OCI-M2 (cell line): ENCODE results near the gene PSMA8.
"Not testable (repeated sequence)": the region's sequence is repeated elsewhere in the genome, so short reads cannot be mapped to it uniquely, and the experiment has no call there.

Experiments
- DNase-seq: peaks from one replicate; lab custom pipeline; 2025; ENCODE audit not compliant: unreplicated experiment; lab: John Stamatoyannopoulos, UW

PSMA8 gene

DNA sequence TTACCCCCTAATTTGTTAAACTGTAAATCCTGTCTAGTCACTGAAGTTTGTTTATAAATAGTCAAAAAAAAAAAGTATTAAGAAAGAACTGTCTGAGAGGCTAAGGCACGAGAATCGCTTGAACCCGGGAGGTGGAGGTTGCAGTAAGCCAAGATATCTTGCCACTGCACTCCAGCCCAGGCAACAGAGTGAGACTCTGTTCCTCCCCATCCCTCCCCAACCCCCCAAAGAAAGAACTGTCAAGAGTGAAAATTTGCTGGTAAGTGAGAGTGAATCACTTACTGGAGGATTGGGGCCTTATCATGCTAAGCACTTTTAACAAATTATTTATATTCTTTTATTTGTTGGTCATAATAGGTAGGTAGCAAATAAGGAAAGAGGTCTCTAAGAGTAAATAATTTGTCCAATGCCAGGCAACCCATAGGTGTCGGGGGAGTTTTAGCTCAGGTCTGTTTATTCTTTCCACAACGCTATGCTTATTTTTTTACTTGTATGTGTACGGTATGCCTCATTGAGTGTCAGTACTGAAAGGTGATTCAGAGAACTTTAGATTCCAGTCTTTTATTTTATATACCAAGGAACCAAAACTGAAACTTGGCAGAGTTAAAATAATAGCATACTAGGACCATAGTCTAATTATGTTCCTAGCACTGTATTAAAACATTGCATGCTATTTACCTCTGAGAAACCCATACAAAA lies 95.0 kb downstream of the PSMA8 start:
- DNase-seq, result no peak

DNA sequence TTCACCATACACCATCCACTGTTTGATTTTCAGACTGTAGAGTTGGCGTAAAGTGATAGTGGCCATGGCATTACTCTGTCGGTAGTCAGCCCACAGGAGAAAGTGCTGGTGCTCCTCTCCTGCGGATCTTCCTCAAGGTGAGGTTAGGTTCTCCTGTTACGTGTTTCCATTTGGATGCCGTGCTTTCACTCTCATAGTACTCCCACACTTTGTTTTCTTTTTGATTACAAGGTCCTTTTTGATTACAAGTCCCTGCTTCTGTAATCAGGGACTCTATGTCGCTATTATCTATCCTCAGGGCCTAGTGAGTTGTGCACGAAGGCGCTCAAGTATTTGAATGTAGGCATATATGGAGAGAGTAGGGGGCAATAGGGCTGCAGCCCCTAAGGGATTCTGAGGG lies 96.8 kb downstream of the PSMA8 start:
- DNase-seq, result no peak

DNA sequence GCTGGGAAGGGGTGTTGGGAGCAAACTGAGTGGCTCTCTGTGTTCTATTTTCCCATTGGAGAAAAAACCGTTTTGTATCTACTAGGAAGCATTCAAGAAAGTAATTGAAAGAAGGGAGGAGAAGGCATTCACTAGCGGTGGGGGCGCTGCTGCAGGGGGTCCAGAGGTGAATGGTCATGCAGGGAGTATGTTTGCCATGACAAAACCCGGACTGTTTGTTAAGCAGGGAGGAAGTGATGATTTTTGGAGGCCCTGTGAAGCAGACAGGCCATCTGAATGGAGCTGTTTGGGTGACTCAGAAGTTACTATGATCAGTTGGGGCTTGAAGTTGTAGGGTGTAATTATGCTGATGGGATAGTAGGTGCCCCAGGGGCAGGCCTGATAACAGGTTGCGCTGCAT lies 99.5 kb downstream of the PSMA8 start:
- DNase-seq, result no peak

GRCh38 chr18:26237363-26237762 lies 103.7 kb downstream of the PSMA8 start:
- DNase-seq, result not testable (repeated sequence)

DNA sequence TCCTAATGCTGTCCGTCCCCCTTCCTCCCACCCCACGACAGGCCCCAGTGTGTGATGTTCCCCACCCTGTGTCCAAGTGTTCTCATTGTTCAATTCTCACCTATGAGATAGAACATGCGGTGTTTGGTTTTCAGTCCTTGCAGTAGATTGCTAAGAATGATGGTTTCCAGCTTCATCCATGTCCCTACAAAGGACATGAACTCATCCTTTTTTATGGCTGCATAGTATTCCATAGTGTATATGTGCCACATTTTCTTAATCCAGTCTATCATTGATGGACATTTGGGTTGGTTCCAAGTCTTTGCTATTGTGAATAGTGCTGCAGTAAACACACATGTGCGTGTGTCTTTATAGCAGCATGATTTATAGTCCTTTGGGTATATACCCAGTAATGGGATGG lies 105.0 kb downstream of the PSMA8 start:
- DNase-seq, result not testable (repeated sequence)

- not testable (repeated sequence) for DNase-seq
Measured at GRCh38 chr18:26242392-26242791, 108.7 kb downstream of the PSMA8 start.
